GM12878 (cell line): ENCODE data around the gene SRMS. TPM values are rescaled to one million over a fixed set of nuclear protein-coding genes. Genes with fewer than 3 reads are reported as not detected.
A peak's percentile ranks its signal among the peaks of the same experiment; 100 is the strongest.

ENCODE experiments used
- ATF7 ChIP-seq: fragments of 450-650 bp; IDR thresholded peaks from 2 replicates; pipeline ENCODE4 v1.6.1; 2016; ENCODE audit warnings: low read depth, mild to moderate bottlenecking
- BACH1 ChIP-seq: fragments of 450-650 bp; IDR thresholded peaks from 2 replicates; pipeline ENCODE4 v1.6.1; 2017; ENCODE audit warnings: mild to moderate bottlenecking, borderline replicate concordance
- CHD2 ChIP-seq: IDR thresholded peaks from 2 replicates; pipeline ENCODE4 v1.6.1; 2011; ENCODE audit warnings: low read depth, low read length, improper control_type of control experiment, borderline replicate concordance
- DPF2 ChIP-seq: fragments of 450-650 bp; IDR thresholded peaks from 2 replicates; pipeline ENCODE4 v1.6.1; 2017; ENCODE audit warnings: mild to moderate bottlenecking
- EP300 ChIP-seq, 2 experiments: fragments of 150-350 bp in 1 of 2; IDR thresholded peaks; 2 replicates each; pipeline ENCODE4 v1.6.1; 2011 to 2012; ENCODE audit warnings: low read depth in 2 of 2, low read length in 2 of 2, borderline replicate concordance in 1 of 2, improper control_type of control experiment in 1 of 2, inconsistent platforms in 1 of 2; ENCODE audit not compliant: control insufficient read depth in 1 of 2
- IKZF1 ChIP-seq: fragments of 450-650 bp; conservative IDR thresholded peaks from 2 replicates; pipeline ENCODE4 v1.6.1; 2017; ENCODE audit warnings: antibody characterized with exemption, mild to moderate bottlenecking
- IKZF2 ChIP-seq, 2 experiments: fragments of 450-650 bp; IDR thresholded peaks; 2 replicates each; pipeline ENCODE4 v1.6.1; 2017; ENCODE audit warnings: mild to moderate bottlenecking in 2 of 2, moderate library complexity in 2 of 2
- IRF4 ChIP-seq: IDR thresholded peaks from 2 replicates; pipeline ENCODE4 v1.6.1; 2011; ENCODE audit warnings: low read depth, low read length
- MTA2 ChIP-seq: fragments of 450-650 bp; IDR thresholded peaks from 2 replicates; pipeline ENCODE4 v1.6.1; 2016; ENCODE audit warnings: low read depth, mild to moderate bottlenecking, moderate library complexity
- NBN ChIP-seq: fragments of 450-650 bp; IDR thresholded peaks from 2 replicates; pipeline ENCODE4 v1.6.1; 2016
- NR2F1 ChIP-seq: fragments of 450-650 bp; conservative IDR thresholded peaks from 2 replicates; pipeline ENCODE4 v1.6.1; 2017; ENCODE audit warnings: mild to moderate bottlenecking
- POLR2A ChIP-seq: IDR thresholded peaks from 2 replicates; pipeline ENCODE4 v1.6.1; 2011; ENCODE audit warnings: low read depth, mild to moderate bottlenecking, low read length
- RUNX3 ChIP-seq: IDR thresholded peaks from 2 replicates; pipeline ENCODE4 v1.6.1; 2012; ENCODE audit warnings: low read length, inconsistent platforms
- SMAD1 ChIP-seq: fragments of 450-650 bp; IDR thresholded peaks from 2 replicates; pipeline ENCODE4 v1.6.1; 2018; ENCODE audit warnings: mild to moderate bottlenecking, low read depth; ENCODE audit not compliant: partially characterized antibody
- SP1 ChIP-seq: IDR thresholded peaks from one replicate; pipeline ENCODE4 v1.6.1; 2011; ENCODE audit warnings: low read depth, low read length
- SPI1 ChIP-seq: IDR thresholded peaks from 2 replicates; pipeline ENCODE4 v1.6.1; 2011; ENCODE audit warnings: low read depth, mild to moderate bottlenecking, low read length, moderate library complexity, borderline replicate concordance; ENCODE audit not compliant: insufficient read depth
- TBL1XR1 ChIP-seq: IDR thresholded peaks from 2 replicates; pipeline ENCODE4 v1.6.1; 2012; ENCODE audit warnings: low read depth, low read length, improper control_type of control experiment
- TCF12 ChIP-seq: IDR thresholded peaks from 2 replicates; pipeline ENCODE4 v1.6.1; 2011; ENCODE audit warnings: low read depth, mild to moderate bottlenecking, low read length
- TCF3 ChIP-seq: IDR thresholded peaks from 2 replicates; pipeline ENCODE4 v1.6.1; 2012; ENCODE audit warnings: low read depth, mild to moderate bottlenecking, low read length, borderline replicate concordance; ENCODE audit not compliant: insufficient read depth
- polyA plus RNA-seq, 11 experiments: library from polyadenylated mRNA; depleted of rRNA in 4 of 11; unstranded in 6 of 11; stranded (reverse) in 5 of 11; fragments of >200 nt; fragmentation: Nextera tagmentation in 4 of 11; fragmentation: Illumina TruSeq in 1 of 11; extraction: Ambion mirVana in 4 of 11; extraction: Trizol in 1 of 11; gene quantifications; 1 replicate in 1 of 11; 2 replicates in 10 of 11; pipeline versions ENCODE4 v1.2.1 to v1.2.3, GENCODE V29; 2011 to 2016; ENCODE audit warnings: inconsistent platforms in 2 of 11, missing spikeins in 2 of 11, low read depth in 1 of 11
- total RNA-seq, 4 experiments: library from RNA; depleted of rRNA in 3 of 4; stranded (reverse); fragments of >200 nt in 3 of 4; fragmentation: Illumina TruSeq in 1 of 4; extraction: Trizol in 1 of 4; gene quantifications; 2 replicates each; pipeline versions ENCODE4 v1.2.1 to v1.2.3, GENCODE V29; 2013 to 2021
- TF ChIP-seq, protein P1 (sequence below): fragments of 450-650 bp; IDR thresholded peaks from 2 replicates; pipeline ENCODE4 v1.6.1; 2016; ENCODE audit warnings: mild to moderate bottlenecking
- TF ChIP-seq, protein P2 (sequence below): fragments of 450-650 bp; IDR thresholded peaks from 2 replicates; pipeline ENCODE4 v1.6.1; 2016; ENCODE audit warnings: mild to moderate bottlenecking, moderate library complexity, borderline replicate concordance

The SRMS gene
- total and polyA plus RNA-seq, 10 of the 15 experiments (the other 5 are each of a cell fraction or from before 2014, with no cell fraction given): not detected

DNA sequence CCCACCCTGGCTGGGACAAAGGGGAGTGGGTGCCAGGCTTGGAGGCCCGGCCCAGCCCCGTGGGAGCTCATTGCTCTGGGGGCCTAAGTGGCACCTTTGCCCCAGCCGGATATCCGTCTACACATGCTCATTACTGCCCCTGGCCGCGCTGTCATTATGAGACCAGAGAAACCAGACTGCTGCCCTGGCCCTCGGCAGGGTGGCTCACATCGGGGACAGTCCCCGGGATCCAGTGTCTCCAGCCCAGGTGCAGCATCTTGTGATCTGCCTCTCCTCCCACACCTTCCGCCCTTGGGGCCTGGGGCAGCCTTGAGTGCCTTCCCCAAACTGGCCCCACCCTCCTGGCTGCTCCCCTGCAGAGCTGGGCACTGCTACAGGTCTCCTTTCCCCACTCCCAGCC is 4.9 kb downstream of the SRMS start (continued):
- TF ChIP-seq SMAD1: no peak
- peak; percentile 63; the same call in 1 of the 2 replicates for TF ChIP-seq MTA2
- peak; percentile 33 for TF ChIP-seq RUNX3
- 0 out of 2 replicates have a peak, but pooled peaks have one; percentile 29 for TF ChIP-seq TBL1XR1
- 0 out of 2 replicates have a peak, but pooled peaks have one; percentile 9 for TF ChIP-seq SPI1
- peak; percentile 88 for TF ChIP-seq TCF12
- no peak for TF ChIP-seq IRF4
- 0 out of 2 replicates have a peak, but pooled peaks have one; percentile 19 for TF ChIP-seq CHD2
- peak; percentile 24; the same call in 1 of the 2 replicates for TF ChIP-seq BACH1
- peak; percentile 42; the same call in 1 of the 2 replicates for TF ChIP-seq NBN
- TF ChIP-seq, protein P1, sequence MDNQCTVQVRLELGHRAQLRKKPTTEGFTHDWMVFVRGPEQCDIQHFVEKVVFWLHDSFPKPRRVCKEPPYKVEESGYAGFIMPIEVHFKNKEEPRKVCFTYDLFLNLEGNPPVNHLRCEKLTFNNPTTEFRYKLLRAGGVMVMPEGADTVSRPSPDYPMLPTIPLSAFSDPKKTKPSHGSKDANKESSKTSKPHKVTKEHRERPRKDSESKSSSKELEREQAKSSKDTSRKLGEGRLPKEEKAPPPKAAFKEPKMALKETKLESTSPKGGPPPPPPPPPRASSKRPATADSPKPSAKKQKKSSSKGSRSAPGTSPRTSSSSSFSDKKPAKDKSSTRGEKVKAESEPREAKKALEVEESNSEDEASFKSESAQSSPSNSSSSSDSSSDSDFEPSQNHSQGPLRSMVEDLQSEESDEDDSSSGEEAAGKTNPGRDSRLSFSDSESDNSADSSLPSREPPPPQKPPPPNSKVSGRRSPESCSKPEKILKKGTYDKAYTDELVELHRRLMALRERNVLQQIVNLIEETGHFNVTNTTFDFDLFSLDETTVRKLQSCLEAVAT: 0 out of 2 replicates have a peak, but pooled peaks have one; percentile 28
- peak; percentile 69 for TF ChIP-seq IKZF1
- peak; percentile 36; the same call in 1 of the 2 replicates for TF ChIP-seq NR2F1
- TF ChIP-seq DPF2: peak; percentile 73; the same call in 1 of the 2 replicates
- TF ChIP-seq IKZF2 (IDR thresholded peaks at IDR 0.05): peak in 1 of 2 experiments; percentile 59; a peak in 1 of 4 replicates
- peak; percentile 55 for TF ChIP-seq SP1
- TF ChIP-seq, protein P2, sequence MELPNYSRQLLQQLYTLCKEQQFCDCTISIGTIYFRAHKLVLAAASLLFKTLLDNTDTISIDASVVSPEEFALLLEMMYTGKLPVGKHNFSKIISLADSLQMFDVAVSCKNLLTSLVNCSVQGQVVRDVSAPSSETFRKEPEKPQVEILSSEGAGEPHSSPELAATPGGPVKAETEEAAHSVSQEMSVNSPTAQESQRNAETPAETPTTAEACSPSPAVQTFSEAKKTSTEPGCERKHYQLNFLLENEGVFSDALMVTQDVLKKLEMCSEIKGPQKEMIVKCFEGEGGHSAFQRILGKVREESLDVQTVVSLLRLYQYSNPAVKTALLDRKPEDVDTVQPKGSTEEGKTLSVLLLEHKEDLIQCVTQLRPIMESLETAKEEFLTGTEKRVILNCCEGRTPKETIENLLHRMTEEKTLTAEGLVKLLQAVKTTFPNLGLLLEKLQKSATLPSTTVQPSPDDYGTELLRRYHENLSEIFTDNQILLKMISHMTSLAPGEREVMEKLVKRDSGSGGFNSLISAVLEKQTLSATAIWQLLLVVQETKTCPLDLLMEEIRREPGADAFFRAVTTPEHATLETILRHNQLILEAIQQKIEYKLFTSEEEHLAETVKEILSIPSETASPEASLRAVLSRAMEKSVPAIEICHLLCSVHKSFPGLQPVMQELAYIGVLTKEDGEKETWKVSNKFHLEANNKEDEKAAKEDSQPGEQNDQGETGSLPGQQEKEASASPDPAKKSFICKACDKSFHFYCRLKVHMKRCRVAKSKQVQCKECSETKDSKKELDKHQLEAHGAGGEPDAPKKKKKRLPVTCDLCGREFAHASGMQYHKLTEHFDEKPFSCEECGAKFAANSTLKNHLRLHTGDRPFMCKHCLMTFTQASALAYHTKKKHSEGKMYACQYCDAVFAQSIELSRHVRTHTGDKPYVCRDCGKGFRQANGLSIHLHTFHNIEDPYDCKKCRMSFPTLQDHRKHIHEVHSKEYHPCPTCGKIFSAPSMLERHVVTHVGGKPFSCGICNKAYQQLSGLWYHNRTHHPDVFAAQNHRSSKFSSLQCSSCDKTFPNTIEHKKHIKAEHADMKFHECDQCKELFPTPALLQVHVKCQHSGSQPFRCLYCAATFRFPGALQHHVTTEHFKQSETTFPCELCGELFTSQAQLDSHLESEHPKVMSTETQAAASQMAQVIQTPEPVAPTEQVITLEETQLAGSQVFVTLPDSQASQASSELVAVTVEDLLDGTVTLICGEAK: peak; percentile 42; the same call in 1 of the 2 replicates
- 0 out of 2 replicates have a peak, but pooled peaks have one; percentile 36 for TF ChIP-seq POLR2A
- peak; percentile 41 for TF ChIP-seq ATF7
- peak; percentile 85 for TF ChIP-seq TCF3
- 0 out of 4 replicates have a peak, but pooled peaks of 1 of the 2 experiments have one; percentile 18 for TF ChIP-seq EP300 (IDR thresholded peaks at IDR 0.05; ENCODE audit: borderline replicate concordance in 1 of 2, control insufficient read depth in 1 of 2, low read depth in 2 of 2, low read length in 2 of 2)
